PFSK-1 (cell line): ENCODE measurements around the gene DGLUCY.

Source experiments
- FOXP2 ChIP-seq: optimal IDR thresholded peaks from 2 replicates; pipeline ENCODE3; 2011; ENCODE audit warnings: borderline replicate concordance, control low read depth, inconsistent platforms; ENCODE audit not compliant: insufficient read depth; ENCODE audit errors: extremely low read length, extremely low read depth
- POLR2AphosphoS5 ChIP-seq: IDR thresholded peaks from 2 replicates; pipeline ENCODE4 v1.6.1; 2012; ENCODE audit warnings: low read depth, mild to moderate bottlenecking, control low read depth, low read length, moderate library complexity
- REST ChIP-seq, 2 experiments: IDR thresholded peaks; 2 replicates each; pipeline versions ENCODE4 v1.6.1 to v1.8.0; 2011 to 2012; ENCODE audit warnings: low read depth in 2 of 2, low read length in 2 of 2, control low read depth in 1 of 2, inconsistent platforms in 1 of 2, mild to moderate bottlenecking in 1 of 2, moderate library complexity in 1 of 2; ENCODE audit not compliant: insufficient read depth in 1 of 2
- TAF1 ChIP-seq: IDR thresholded peaks from 2 replicates; pipeline ENCODE4 v1.6.1; 2012; ENCODE audit warnings: low read length, control low read depth, borderline replicate concordance; ENCODE audit not compliant: insufficient read depth

- no peak for TF ChIP-seq REST (IDR thresholded peaks at IDR 0.05; ENCODE audit: insufficient read depth in 1 of 2, low read depth in 2 of 2, low read length in 2 of 2)
- TF ChIP-seq TAF1, result no peak
- TF ChIP-seq FOXP2, result no peak
- no peak for TF ChIP-seq POLR2AphosphoS5
Observed at GRCh38 chr14:91084516-91084915, 29.4 kb upstream of the DGLUCY start.
